MM.1S (cell line): ENCODE measurements around the gene NDUFV2.
A peak's percentile ranks its signal among the peaks of the same experiment; 100 is the strongest.

Source experiments
- DNase-seq: peaks from one replicate; pipeline ENCODE4 v3.0.0-alpha.2; 2015
- H2AFZ ChIP-seq: fragments of 300-600 bp; sonication (generic); 2 replicates; pipeline ENCODE4 v1.6.0; 2016; ENCODE audit warnings: antibody characterized with exemption, low read length
- H3F3A ChIP-seq: fragments of 300-600 bp; sonication (generic); 2 replicates; pipeline ENCODE4 v1.6.1; 2016; ENCODE audit warnings: mild to moderate bottlenecking, antibody characterized with exemption, low read length, moderate library complexity, mixed read lengths; ENCODE audit not compliant: insufficient read depth
- H3K27ac ChIP-seq: fragments of 300-600 bp; sonication (generic); 2 replicates; pipeline ENCODE4 v1.5.1; 2016; ENCODE audit warnings: mild to moderate bottlenecking, low read length
- H3K27me3 ChIP-seq: fragments of 300-600 bp; sonication (generic); replicated peaks from 2 replicates; pipeline ENCODE4 v1.6.0; 2016; ENCODE audit warnings: low read length; ENCODE audit not compliant: insufficient read depth
- H3K36me3 ChIP-seq: fragments of 300-600 bp; sonication (generic); replicated peaks from 2 replicates; pipeline ENCODE4 v1.6.1; 2016; ENCODE audit warnings: mild to moderate bottlenecking, low read length, mixed read lengths; ENCODE audit not compliant: insufficient read depth
- H3K4me1 ChIP-seq: fragments of 300-600 bp; sonication (generic); 2 replicates; pipeline ENCODE4 v1.6.1; 2016; ENCODE audit warnings: low read length, mixed read lengths
- H3K4me2 ChIP-seq: fragments of 300-600 bp; sonication (generic); 2 replicates; pipeline ENCODE4 v1.6.0; 2016; ENCODE audit warnings: low read depth, low read length
- H3K4me3 ChIP-seq: fragments of 300-600 bp; sonication (generic); 2 replicates; pipeline ENCODE4 v1.5.1; 2016; ENCODE audit warnings: low read length, mixed read lengths
- H3K79me2 ChIP-seq: fragments of 300-600 bp; sonication (generic); 2 replicates; pipeline ENCODE4 v1.6.1; 2016; ENCODE audit warnings: mixed run types, low read length, mixed read lengths
- H3K9ac ChIP-seq: fragments of 300-600 bp; sonication (generic); 2 replicates; pipeline ENCODE4 v1.6.1; 2016; ENCODE audit warnings: low read length, mixed read lengths
- H3K9me2 ChIP-seq: fragments of 300-600 bp; sonication (generic); replicated peaks from 2 replicates; pipeline ENCODE4 v1.6.1; 2016; ENCODE audit warnings: mild to moderate bottlenecking, low read length, mixed read lengths; ENCODE audit not compliant: insufficient read depth
- H3K9me3 ChIP-seq: fragments of 300-600 bp; sonication (generic); replicated peaks from 2 replicates; pipeline ENCODE4 v1.6.1; 2016; ENCODE audit warnings: mild to moderate bottlenecking, low read length, mixed read lengths; ENCODE audit not compliant: insufficient read depth
- H4K20me1 ChIP-seq: fragments of 300-600 bp; sonication (generic); 2 replicates; pipeline ENCODE4 v1.6.1; 2016; ENCODE audit warnings: mild to moderate bottlenecking, low read length, moderate library complexity, mixed read lengths; ENCODE audit not compliant: insufficient read depth
- EZH2 ChIP-seq: fragments of 300-600 bp; sonication (generic); optimal IDR thresholded peaks from 2 replicates; pipeline ENCODE3; 2017; ENCODE audit warnings: low read depth, mild to moderate bottlenecking, antibody characterized with exemption, low read length, mixed read lengths
- EZH2phosphoT487 ChIP-seq: fragments of 300-600 bp; sonication (generic); IDR thresholded peaks from 2 replicates; pipeline ENCODE4 v1.6.1; 2018; ENCODE audit warnings: antibody characterized with exemption, low read length
- TF ChIP-seq, protein P1 (sequence below): fragments of 300-600 bp; sonication (generic); IDR thresholded peaks from 2 replicates; pipeline ENCODE4 v1.5.1; 2016; ENCODE audit warnings: antibody characterized with exemption, low read length, mixed read lengths

Gene NDUFV2

DNA sequence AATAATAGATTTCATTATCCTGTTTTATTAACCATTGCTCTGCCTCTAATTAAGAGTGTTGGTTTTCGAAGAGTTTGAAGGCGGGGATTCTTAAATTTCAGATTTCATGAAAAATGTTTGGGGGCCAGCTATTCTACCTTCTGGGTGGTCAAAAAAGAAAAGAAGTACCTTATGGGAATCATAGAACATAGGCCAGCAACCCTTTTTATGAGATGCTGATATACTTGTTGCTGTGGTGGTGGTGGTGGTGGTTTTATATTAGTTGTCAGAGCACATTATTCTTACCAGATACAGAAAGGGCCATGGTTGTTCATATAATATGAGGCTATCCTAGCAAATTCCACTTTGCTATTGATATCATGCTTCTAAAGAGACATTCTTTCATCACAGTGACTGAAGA is 38.5 kb downstream of the NDUFV2 start:
- Histone ChIP-seq H3K9me3 (no peaks in the 10 kb centered on the region), H3K4me3 (peak overlapping the region; percentile 89), H3K79me2 (peaks cover 92% of the 10 kb centered on the region), H2AFZ (no peak overlapping the region), H3K9me2 (no peaks in the 10 kb centered on the region), H4K20me1 (peaks cover 9% of the 10 kb centered on the region; the same call in 1 of the 2 replicates), H3K27me3 (no peaks in the 10 kb centered on the region), H3K9ac (peak overlapping the region; percentile 96), H3K27ac (peak overlapping the region; percentile 93), H3F3A (peaks cover 86% of the 10 kb centered on the region), H3K36me3 (peaks cover 26% of the 10 kb centered on the region; the same call in 1 of the 2 replicates), H3K4me2 (peak overlapping the region; percentile 86), H3K4me1 (peaks cover 21% of the 10 kb centered on the region)
- TF ChIP-seq, protein P1, sequence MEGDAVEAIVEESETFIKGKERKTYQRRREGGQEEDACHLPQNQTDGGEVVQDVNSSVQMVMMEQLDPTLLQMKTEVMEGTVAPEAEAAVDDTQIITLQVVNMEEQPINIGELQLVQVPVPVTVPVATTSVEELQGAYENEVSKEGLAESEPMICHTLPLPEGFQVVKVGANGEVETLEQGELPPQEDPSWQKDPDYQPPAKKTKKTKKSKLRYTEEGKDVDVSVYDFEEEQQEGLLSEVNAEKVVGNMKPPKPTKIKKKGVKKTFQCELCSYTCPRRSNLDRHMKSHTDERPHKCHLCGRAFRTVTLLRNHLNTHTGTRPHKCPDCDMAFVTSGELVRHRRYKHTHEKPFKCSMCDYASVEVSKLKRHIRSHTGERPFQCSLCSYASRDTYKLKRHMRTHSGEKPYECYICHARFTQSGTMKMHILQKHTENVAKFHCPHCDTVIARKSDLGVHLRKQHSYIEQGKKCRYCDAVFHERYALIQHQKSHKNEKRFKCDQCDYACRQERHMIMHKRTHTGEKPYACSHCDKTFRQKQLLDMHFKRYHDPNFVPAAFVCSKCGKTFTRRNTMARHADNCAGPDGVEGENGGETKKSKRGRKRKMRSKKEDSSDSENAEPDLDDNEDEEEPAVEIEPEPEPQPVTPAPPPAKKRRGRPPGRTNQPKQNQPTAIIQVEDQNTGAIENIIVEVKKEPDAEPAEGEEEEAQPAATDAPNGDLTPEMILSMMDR: no peak
- TF ChIP-seq EZH2phosphoT487 (no peak), EZH2 (no peak)
- no peak for DNase-seq

DNA sequence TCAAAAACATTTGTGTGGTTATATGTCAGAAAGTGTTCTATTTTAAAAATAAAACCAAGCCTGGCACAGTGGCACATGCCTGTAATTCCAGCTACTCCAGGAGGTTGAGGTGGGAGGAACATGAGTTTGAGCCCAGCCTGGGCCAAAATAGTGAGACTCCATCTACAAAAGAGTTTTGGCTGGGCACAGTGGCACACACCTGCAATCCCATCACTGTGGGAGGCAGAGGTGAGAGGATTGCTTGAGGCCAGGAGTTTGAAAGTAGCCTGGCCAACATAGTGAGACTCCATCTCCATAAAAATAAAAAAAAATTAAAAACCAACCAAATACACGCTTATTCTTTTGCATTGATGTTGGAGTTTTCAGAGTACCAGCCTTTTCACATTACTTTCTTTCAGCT is 43.7 kb downstream of the NDUFV2 start:
- Histone ChIP-seq H3K9me3 (no peaks in the 10 kb centered on the region), H3K79me2 (peaks cover 98% of the 10 kb centered on the region), H3F3A (peaks cover 83% of the 10 kb centered on the region), H3K36me3 (no peaks in the 10 kb centered on the region; the same call in 1 of the 2 replicates), H3K9ac (peak overlapping the region; percentile 45; the same call in 1 of the 2 replicates), H3K4me2 (peak overlapping the region; percentile 86), H3K9me2 (no peaks in the 10 kb centered on the region), H4K20me1 (peaks cover 21% of the 10 kb centered on the region), H3K27me3 (no peaks in the 10 kb centered on the region), H2AFZ (no peak overlapping the region), H3K4me1 (peaks cover 45% of the 10 kb centered on the region), H3K4me3 (peak overlapping the region; percentile 17), H3K27ac (peak overlapping the region; percentile 69; the same call in 1 of the 2 replicates)
- TF ChIP-seq EZH2: no peak
- no peak for TF ChIP-seq EZH2phosphoT487
- TF ChIP-seq, protein P1: no peak
- no peak for DNase-seq

DNA sequence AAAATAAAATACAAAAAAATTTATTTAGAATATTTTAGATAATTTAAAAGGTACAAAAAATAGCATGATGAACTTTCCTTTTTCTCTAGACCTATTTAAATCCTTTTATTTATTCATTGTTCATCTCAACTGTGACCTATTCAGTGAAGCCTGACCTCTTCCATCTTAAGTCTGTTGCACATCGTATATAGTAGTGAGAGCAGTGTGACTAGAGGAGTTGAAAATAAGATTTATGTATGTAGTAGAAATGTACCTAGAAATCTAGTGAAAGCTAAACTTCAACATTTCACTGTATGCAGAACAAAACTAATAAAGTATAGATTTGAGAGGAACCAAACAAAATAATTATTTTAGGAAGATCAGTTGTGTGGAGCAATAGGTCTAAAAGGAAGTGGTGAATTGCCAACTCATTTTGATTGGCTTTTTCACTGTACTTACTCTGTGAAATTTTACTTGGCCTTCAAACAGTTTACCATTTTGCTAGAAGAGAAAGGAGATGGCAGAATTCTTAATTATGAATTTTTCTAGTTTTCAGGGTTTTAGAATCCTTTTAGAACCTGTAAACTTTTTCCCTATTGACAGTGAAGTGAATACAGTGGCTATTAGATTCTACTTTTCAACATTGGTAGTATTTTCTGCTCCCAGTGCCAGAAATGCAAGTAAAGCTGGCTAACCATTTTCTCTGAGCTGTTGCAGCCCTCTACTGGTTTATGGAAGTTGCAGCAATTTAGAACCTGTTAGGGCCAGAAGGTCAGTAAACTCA is 45.1 kb downstream of the NDUFV2 start:
- Histone ChIP-seq H3K79me2 (peaks cover 98% of the 10 kb centered on the region), H3K27ac (peak overlapping the region; percentile 69), H3K9me3 (no peaks in the 10 kb centered on the region), H3K9me2 (no peaks in the 10 kb centered on the region), H3K4me1 (peaks cover 53% of the 10 kb centered on the region), H4K20me1 (peaks cover 30% of the 10 kb centered on the region), H3F3A (peaks cover 79% of the 10 kb centered on the region), H3K4me2 (peak overlapping the region; percentile 86), H3K4me3 (peak overlapping the region; percentile 45), H3K36me3 (no peaks in the 10 kb centered on the region; the same call in 1 of the 2 replicates), H2AFZ (no peak overlapping the region), H3K27me3 (no peaks in the 10 kb centered on the region), H3K9ac (peak overlapping the region; percentile 39)
- DNase-seq: peak; percentile 86
- no peak for TF ChIP-seq EZH2phosphoT487
- TF ChIP-seq, protein P1: peak; percentile 74
